K562 (cell line): ENCODE measurements around the gene SYNPO2. TPM values are rescaled to one million over a fixed set of nuclear protein-coding genes. Genes with fewer than 3 reads are reported as not detected.

Source experiments
- ATAC-seq: fragments of 200-7000 bp; cut with Tn5 transposase; 3 replicates; pipeline ENCODE4 v1.9.1; 2020; ENCODE audit warnings: moderate library complexity
- BruUV-seq: library from RNA; stranded (reverse); fragments of 400-500 nt; replicated peaks from 2 replicates; lab custom pipeline; 2021; lab: Mats Ljungman, UMichigan
- CTCF ChIA-PET: fragments of 300-600 bp; formaldehyde crosslinking; extraction: SDS; loops from one replicate; lab custom pipeline; 2021; ENCODE audit warnings: low intra/inter-chr PET ratio; lab: Yijun Ruan, JAX
- POLR2A ChIA-PET: fragments of 300-600, 350-650 bp; sonication (Branson Sonifier 250); formaldehyde crosslinking; extraction: SDS; loops from one replicate; lab custom pipeline; 2021; ENCODE audit warnings: antibody characterized with exemption, inconsistent platforms; lab: Yijun Ruan, JAX
- DNase-seq, 4 experiments: peaks; one replicate each; pipeline versions ENCODE4 v3.0.0 to v3.0.0-alpha.2; 2011 to 2018; ENCODE audit warnings: low spot score in 3 of 4, mixed read lengths in 3 of 4; ENCODE audit errors: extremely low read depth in 1 of 4
- FAIRE-seq: peaks from 2 replicates; lab custom pipeline; 2011; peaks lifted over from hg19 to GRCh38; lab: Jason Lieb, UNC
- H2AFZ ChIP-seq: 2 replicates; pipeline ENCODE4 v1.6.0; 2011; ENCODE audit warnings: low read depth, low read length, control low read depth, inconsistent platforms
- H3K27ac ChIP-seq: fragments of 200-600 bp; 3 replicates; pipeline ENCODE4 v1.8.0; 2011; ENCODE audit warnings: low read depth, mild to moderate bottlenecking, control low read depth, inconsistent platforms, low read length, moderate library complexity, mixed read lengths; ENCODE audit errors: extremely low read depth
- H3K27me3 ChIP-seq, 2 experiments: fragments of 300-600 bp in 1 of 2; 2 replicates in 1 of 2; 3 replicates in 1 of 2; pipeline versions ENCODE4 v1.6.0 to v1.8.0; 2011; ENCODE audit warnings: inconsistent platforms in 2 of 2, low read length in 2 of 2, mild to moderate bottlenecking in 1 of 2, mixed read lengths in 1 of 2, moderate library complexity in 1 of 2; ENCODE audit not compliant: control insufficient read depth in 2 of 2, insufficient read depth in 2 of 2
- H3K36me3 ChIP-seq: fragments of 300-600 bp; 3 replicates; pipeline ENCODE4 v1.8.0; 2011; ENCODE audit warnings: mild to moderate bottlenecking, low read length, inconsistent platforms; ENCODE audit not compliant: control insufficient read depth, insufficient read depth
- H3K4me1 ChIP-seq, 2 experiments: fragments of 200-600 bp in 1 of 2; replicated peaks in 1 of 2; 2 replicates in 1 of 2; 3 replicates in 1 of 2; pipeline versions ENCODE4 v1.5.1 to v1.8.0; 2011; ENCODE audit warnings: inconsistent platforms in 2 of 2, low read length in 2 of 2, mild to moderate bottlenecking in 1 of 2, mixed read lengths in 1 of 2, moderate library complexity in 1 of 2; ENCODE audit not compliant: control insufficient read depth in 2 of 2, insufficient read depth in 2 of 2
- H3K4me2 ChIP-seq: 2 replicates; pipeline ENCODE4 v1.6.1; 2011; ENCODE audit warnings: low read length, control low read depth, inconsistent platforms, mixed read lengths; ENCODE audit not compliant: insufficient read depth
- H3K4me3 ChIP-seq: fragments of 200-600 bp; sonication (generic), shearing (Covaris generic); 2 replicates; pipeline ENCODE4 v1.5.1; 2016; ENCODE audit warnings: control low read depth, inconsistent platforms
- H3K79me2 ChIP-seq: fragments of 200-600 bp; 3 replicates; pipeline ENCODE4 v1.8.0; 2011; ENCODE audit warnings: low read length, inconsistent platforms; ENCODE audit not compliant: control insufficient read depth, insufficient read depth
- H3K9ac ChIP-seq, 2 experiments: 2 replicates each; pipeline versions ENCODE4 v1.6.0 to v1.6.1; 2011; ENCODE audit warnings: low read depth in 2 of 2, low read length in 2 of 2, control low read depth in 1 of 2, inconsistent platforms in 1 of 2, mild to moderate bottlenecking in 1 of 2, mixed read lengths in 1 of 2; ENCODE audit not compliant: insufficient read depth in 1 of 2
- H3K9me1 ChIP-seq: one replicate; pipeline ENCODE4 v1.6.0; 2011; ENCODE audit warnings: inconsistent platforms, mild to moderate bottlenecking, low read length, moderate library complexity; ENCODE audit not compliant: control insufficient read depth, insufficient read depth
- H3K9me3 ChIP-seq: replicated peaks from 2 replicates; pipeline ENCODE4 v1.5.1; 2011; ENCODE audit warnings: low read depth, low read length, inconsistent platforms; ENCODE audit not compliant: control insufficient read depth, insufficient read depth
- H4K20me1 ChIP-seq: replicated peaks from 2 replicates; pipeline ENCODE4 v1.6.1; 2011; ENCODE audit warnings: low read length, inconsistent platforms, mixed read lengths; ENCODE audit not compliant: control insufficient read depth, insufficient read depth
- CXXC5 ChIP-seq: fragments of 250-450 bp; sonication (Bioruptor Pico); IDR thresholded peaks from 2 replicates; pipeline ENCODE4 v1.8.0; 2022; ENCODE audit warnings: inconsistent platforms, mild to moderate bottlenecking, moderate library complexity
- ETS2 ChIP-seq: IDR thresholded peaks from 2 replicates; pipeline ENCODE4 v1.6.1; 2016; ENCODE audit warnings: borderline replicate concordance, missing genetic modification characterization, mild to moderate bottlenecking, moderate library complexity, missing compliant biosample characterization; ENCODE audit not compliant: poor library complexity, severe bottlenecking
- JUNB ChIP-seq: fragments of 450-650 bp; formaldehyde crosslinking; conservative IDR thresholded peaks from 2 replicates; pipeline ENCODE4 v1.4.0; 2020; ENCODE audit warnings: mild to moderate bottlenecking
- PHF21A ChIP-seq: fragments of 450-650 bp; IDR thresholded peaks from 2 replicates; pipeline ENCODE4 v1.6.1; 2017; ENCODE audit warnings: low read depth, borderline replicate concordance
- PKNOX1 ChIP-seq: fragments of 450-650 bp; IDR thresholded peaks from 2 replicates; pipeline ENCODE4 v1.6.1; 2016
- RBM15 ChIP-seq: fragments of 200-400 bp; formaldehyde crosslinking; IDR thresholded peaks from 2 replicates; pipeline ENCODE4 v1.6.1; 2018; ENCODE audit warnings: mild to moderate bottlenecking, low read length, moderate library complexity; ENCODE audit not compliant: insufficient read depth
- RFX5 ChIP-seq: IDR thresholded peaks from 2 replicates; pipeline ENCODE4 v1.6.1; 2011; ENCODE audit warnings: low read depth, mild to moderate bottlenecking, improper control_type of control experiment, low read length
- TCF15 ChIP-seq: fragments of 250-450 bp; sonication (Bioruptor Pico); IDR thresholded peaks from 2 replicates; pipeline ENCODE4 v1.8.0; 2022; ENCODE audit warnings: moderate library complexity, mild to moderate bottlenecking, inconsistent platforms
- THRAP3 ChIP-seq: fragments of 450-650 bp; IDR thresholded peaks from 2 replicates; pipeline ENCODE4 v1.6.1; 2016; ENCODE audit warnings: mild to moderate bottlenecking, inconsistent platforms, borderline replicate concordance
- XRCC4 ChIP-seq: IDR thresholded peaks from one replicate; pipeline ENCODE4 v1.6.1; 2011; ENCODE audit not compliant: insufficient read depth, insufficient read length; ENCODE audit errors: extremely low read depth
- ZBTB43 ChIP-seq: sonication (generic); formaldehyde crosslinking; IDR thresholded peaks from 2 replicates; pipeline ENCODE4 v1.8.0; 2023; ENCODE audit warnings: mild to moderate bottlenecking, missing genetic modification reagents
- ZNF133 ChIP-seq: fragments of 250-450 bp; sonication (Bioruptor Pico); IDR thresholded peaks from 2 replicates; pipeline ENCODE4 v1.4.0; 2020; ENCODE audit warnings: mild to moderate bottlenecking
- ZNF311 ChIP-seq: fragments of 250-450 bp; sonication (Bioruptor Pico); IDR thresholded peaks from 2 replicates; pipeline ENCODE4 v1.4.0; 2020; ENCODE audit warnings: mild to moderate bottlenecking, moderate library complexity
- ZNF76 ChIP-seq: fragments of 250-450 bp; sonication (Bioruptor Pico); IDR thresholded peaks from 2 replicates; pipeline ENCODE4 v1.4.0; 2020; ENCODE audit warnings: mild to moderate bottlenecking, moderate library complexity, borderline replicate concordance
- WGBS: fragments of 100-300 bp; shearing (Covaris generic); methylation state at CpG from one replicate; pipeline ENCODE4 v1.1.6; 2016; ENCODE audit warnings: low coverage, mixed read lengths; ENCODE audit not compliant: insufficient coverage; ENCODE audit errors: missing lambda C conversion rate; 5-methylcytosine and 5-hydroxymethylcytosine counted together
- in situ Hi-C: fragments of 300-500 bp; cut with MboI; formaldehyde crosslinking; loops from 4 replicates; pipeline ENCODE4 v1.15.0; 2018; ENCODE audit warnings: inconsistent platforms, mixed read lengths
- intact Hi-C: fragments of 100-400 bp; cut with micrococcal nuclease; formaldehyde crosslinking; loops from 2 replicates; pipeline ENCODE4 v1.14.2; 2022
- polyA plus RNA-seq, 8 experiments: library from polyadenylated mRNA; depleted of rRNA in 4 of 8; stranded (reverse) in 5 of 8; unstranded in 3 of 8; fragments of >200 nt; fragmentation: Nextera tagmentation in 2 of 8; fragmentation: Illumina TruSeq in 1 of 8; extraction: Ambion mirVana in 2 of 8; extraction: Trizol in 1 of 8; gene quantifications; 2 replicates each; pipeline versions ENCODE4 v1.2.1 to v1.2.3, GENCODE V29; 2011 to 2014; ENCODE audit warnings: inconsistent platforms in 1 of 8, missing spikeins in 1 of 8
- total RNA-seq, 7 experiments: library from RNA; depleted of rRNA in 6 of 7; stranded (reverse); fragments of >200 nt in 6 of 7; fragmentation: Illumina TruSeq in 2 of 7; extraction: Trizol in 2 of 7; gene quantifications; 2 replicates each; pipeline versions ENCODE4 v1.2.1 to v1.2.3, GENCODE V29; 2011 to 2021; ENCODE audit warnings: low replicate concordance in 1 of 7

SYNPO2 gene
- total and polyA plus RNA-seq, 9 of the 15 experiments (the other 6 are each of a cell fraction or from before 2014, with no cell fraction given) = 0.03 to 0.18 TPM; not detected in 7

- WGBS = 1% methylated on average over 5 of the region's 5 CpGs
- no peaks in the 10 kb centered on the region for H3K9me1 ChIP-seq
- no peak for DNase-seq
- H3K4me2 ChIP-seq = no peak overlapping the region
- no peaks in the 10 kb centered on the region for H3K79me2 ChIP-seq
- H3K4me3 ChIP-seq = no peak overlapping the region
- no TSS peak for BruUV-seq
- H3K27ac ChIP-seq = no peak overlapping the region
- H3K36me3 ChIP-seq = no peaks in the 10 kb centered on the region
- in situ Hi-C loops (no loop called here), intact Hi-C loops (no loop called here)
- H3K9ac ChIP-seq = no peak overlapping the region
- TF ChIP-seq TCF15 (CRISPR knock-in tag) (no peak), ETS2 (tag) (no peak), ZNF311 (no peak), ZBTB43 (CRISPR knock-in tag) (no peak), ZNF133 (no peak), XRCC4 (no peak), RBM15 (no peak), ZNF76 (CRISPR knock-in tag) (no peak), RFX5 (no peak), PHF21A (no peak), PKNOX1 (no peak), THRAP3 (no peak), JUNB (CRISPR knock-in tag) (no peak), CXXC5 (CRISPR knock-in tag) (no peak)
- ATAC-seq = no peak
- peaks cover 0 to 5% of the 10 kb centered on the region in 2 experiments; a peak in 2 of 5 replicates for H3K27me3 ChIP-seq
- no peaks in the 10 kb centered on the region for H3K9me3 ChIP-seq
- CTCF ChIA-PET = no interaction called here
- no peaks in the 10 kb centered on the region for H4K20me1 ChIP-seq
- FAIRE-seq = no peak
- POLR2A ChIA-PET = interaction anchor here (0.6 kb wide), 1 partner anchor 607 kb away, joined by 4 read pairs; no protein-coding TSS in a partner anchor
- H3K4me1 ChIP-seq = no peaks in the 10 kb centered on the region; a peak in 1 of 5 replicates
- no peak overlapping the region for H2AFZ ChIP-seq
Measured at GRCh38 chr4:118994030-118994429, 105.4 kb downstream of the SYNPO2 start.
